SK-N-SH treated with all-trans-retinoic acid at 6 μM for 48 hours (cell line): ENCODE data around the gene CDC23.

Experiments used
- ATAC-seq: fragments of 200-7000 bp; cut with Tn5 transposase; 3 replicates; pipeline ENCODE4 v1.9.1; 2020; ENCODE audit warnings: mild to moderate bottlenecking, moderate library complexity
- ARNTL ChIP-seq: fragments of 450-650 bp; formaldehyde crosslinking; IDR thresholded peaks from 2 replicates; pipeline ENCODE4 v1.5.0; 2020; ENCODE audit warnings: low read depth, mild to moderate bottlenecking, moderate library complexity, borderline replicate concordance
- BACH2 ChIP-seq: fragments of 250-450 bp; sonication (Bioruptor Pico); IDR thresholded peaks from 2 replicates; pipeline ENCODE4 v1.9.0; 2021; ENCODE audit warnings: mild to moderate bottlenecking, borderline replicate concordance
- CSDC2 ChIP-seq: fragments of 250-450 bp; sonication (Bioruptor Pico); IDR thresholded peaks from 2 replicates; pipeline ENCODE4 v1.5.0; 2020; ENCODE audit warnings: mild to moderate bottlenecking, moderate library complexity
- ESRRG ChIP-seq: fragments of 250-450 bp; sonication (Bioruptor Pico); IDR thresholded peaks from 2 replicates; pipeline ENCODE4 v1.6.1; 2021; ENCODE audit warnings: mild to moderate bottlenecking
- GLIS3 ChIP-seq: fragments of 250-450 bp; sonication (Bioruptor Pico); IDR thresholded peaks from 2 replicates; pipeline ENCODE4 v1.5.0; 2020; ENCODE audit warnings: mild to moderate bottlenecking, moderate library complexity
- ISL1 ChIP-seq: fragments of 250-450 bp; sonication (Bioruptor Pico); IDR thresholded peaks from 2 replicates; pipeline ENCODE4 v2.1.2; 2022; ENCODE audit warnings: mild to moderate bottlenecking, moderate library complexity
- PPARA ChIP-seq: fragments of 250-450 bp; sonication (Bioruptor Pico); IDR thresholded peaks from 2 replicates; pipeline ENCODE4 v1.5.0; 2020; ENCODE audit warnings: mild to moderate bottlenecking, borderline replicate concordance
- RARB ChIP-seq: fragments of 250-450 bp; sonication (Bioruptor Pico); IDR thresholded peaks from 2 replicates; pipeline ENCODE4 v1.8.0; 2021; ENCODE audit warnings: mild to moderate bottlenecking, moderate library complexity
- TOX ChIP-seq: fragments of 250-450 bp; sonication (Bioruptor Pico); IDR thresholded peaks from 2 replicates; pipeline ENCODE4 v1.8.0; 2021; ENCODE audit warnings: mild to moderate bottlenecking, moderate library complexity, borderline replicate concordance
- ZC3H10 ChIP-seq: fragments of 250-450 bp; sonication (Bioruptor Pico); IDR thresholded peaks from 2 replicates; pipeline ENCODE4 v1.5.1; 2021; ENCODE audit warnings: mild to moderate bottlenecking, moderate library complexity
- ZFP3 ChIP-seq: fragments of 250-450 bp; sonication (Bioruptor Pico); IDR thresholded peaks from 2 replicates; pipeline ENCODE4 v1.5.0; 2020; ENCODE audit warnings: mild to moderate bottlenecking, moderate library complexity
- ZFP30 ChIP-seq: fragments of 450-650 bp; formaldehyde crosslinking; IDR thresholded peaks from 2 replicates; pipeline ENCODE4 v1.5.0; 2022; ENCODE audit warnings: mild to moderate bottlenecking, moderate library complexity
- ZNF565 ChIP-seq: fragments of 450-650 bp; formaldehyde crosslinking; conservative IDR thresholded peaks from 2 replicates; pipeline ENCODE4 v1.5.0; 2020; ENCODE audit warnings: low read depth, mild to moderate bottlenecking, moderate library complexity
- ZNF70 ChIP-seq: fragments of 450-650 bp; formaldehyde crosslinking; IDR thresholded peaks from 2 replicates; pipeline ENCODE4 v1.5.0; 2020; ENCODE audit warnings: mild to moderate bottlenecking, moderate library complexity
- ZNF8 ChIP-seq: fragments of 450-650 bp; formaldehyde crosslinking; IDR thresholded peaks from 2 replicates; pipeline ENCODE4 v1.5.0; 2020; ENCODE audit warnings: mild to moderate bottlenecking, moderate library complexity
- TF ChIP-seq, protein P1 (sequence below): fragments of 250-450 bp; sonication (Bioruptor Pico); IDR thresholded peaks from 2 replicates; pipeline ENCODE4 v1.5.1; 2021; ENCODE audit warnings: mild to moderate bottlenecking, moderate library complexity
- TF ChIP-seq, protein P2 (sequence below): fragments of 250-450 bp; sonication (Bioruptor Pico); IDR thresholded peaks from 2 replicates; pipeline ENCODE4 v1.8.0; 2020; ENCODE audit warnings: mild to moderate bottlenecking, moderate library complexity, borderline replicate concordance
- TF ChIP-seq, protein P3 (sequence below): fragments of 250-450 bp; sonication (Bioruptor Pico); IDR thresholded peaks from 2 replicates; pipeline ENCODE4 v1.5.1; 2020; ENCODE audit warnings: low read depth, mild to moderate bottlenecking, moderate library complexity
- TF ChIP-seq, protein P4 (sequence below): fragments of 250-450 bp; sonication (Bioruptor Pico); IDR thresholded peaks from 2 replicates; pipeline ENCODE4 v1.8.0; 2021; ENCODE audit warnings: low read depth, mild to moderate bottlenecking, moderate library complexity, borderline replicate concordance
- TF ChIP-seq, protein P5 (sequence below): fragments of 250-450 bp; sonication (Bioruptor Pico); IDR thresholded peaks from 2 replicates; pipeline ENCODE4 v1.5.0; 2020; ENCODE audit warnings: mild to moderate bottlenecking, moderate library complexity

The CDC23 gene

DNA sequence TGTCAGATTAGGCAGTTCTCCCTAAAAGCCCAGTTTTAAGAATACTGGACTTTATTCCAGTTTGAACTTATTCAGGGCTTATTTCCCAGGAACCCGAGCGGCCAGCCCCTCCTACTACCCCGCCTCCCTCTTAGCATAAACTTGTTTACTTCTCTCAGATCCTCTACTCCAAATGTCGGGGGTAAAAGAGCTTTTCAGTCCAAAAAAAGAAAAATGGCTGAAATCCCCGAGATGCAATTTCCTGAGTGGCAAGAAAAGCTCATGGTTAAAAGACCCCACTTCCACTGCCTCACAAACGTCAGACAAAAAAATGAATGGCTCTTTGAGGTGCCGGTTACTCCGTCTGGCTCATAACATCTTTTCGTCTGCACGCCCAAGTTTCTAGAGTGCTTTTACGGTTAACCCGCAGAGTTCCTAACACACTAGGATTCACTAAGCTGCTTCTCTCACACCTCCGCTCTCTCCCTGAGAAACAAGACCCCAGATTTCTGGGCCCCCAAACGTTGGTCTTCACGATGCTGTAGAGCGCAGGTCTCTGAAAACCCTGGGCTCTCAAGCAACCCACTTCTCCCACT, 35.1 kb downstream of the CDC23 start (continued):
- TF ChIP-seq, protein P1, sequence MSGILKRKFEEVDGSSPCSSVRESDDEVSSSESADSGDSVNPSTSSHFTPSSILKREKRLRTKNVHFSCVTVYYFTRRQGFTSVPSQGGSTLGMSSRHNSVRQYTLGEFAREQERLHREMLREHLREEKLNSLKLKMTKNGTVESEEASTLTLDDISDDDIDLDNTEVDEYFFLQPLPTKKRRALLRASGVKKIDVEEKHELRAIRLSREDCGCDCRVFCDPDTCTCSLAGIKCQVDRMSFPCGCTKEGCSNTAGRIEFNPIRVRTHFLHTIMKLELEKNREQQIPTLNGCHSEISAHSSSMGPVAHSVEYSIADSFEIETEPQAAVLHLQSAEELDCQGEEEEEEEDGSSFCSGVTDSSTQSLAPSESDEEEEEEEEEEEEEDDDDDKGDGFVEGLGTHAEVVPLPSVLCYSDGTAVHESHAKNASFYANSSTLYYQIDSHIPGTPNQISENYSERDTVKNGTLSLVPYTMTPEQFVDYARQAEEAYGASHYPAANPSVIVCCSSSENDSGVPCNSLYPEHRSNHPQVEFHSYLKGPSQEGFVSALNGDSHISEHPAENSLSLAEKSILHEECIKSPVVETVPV (CRISPR knock-in tag): no peak
- no peak for TF ChIP-seq CSDC2 (CRISPR knock-in tag)
- TF ChIP-seq, protein P2, sequence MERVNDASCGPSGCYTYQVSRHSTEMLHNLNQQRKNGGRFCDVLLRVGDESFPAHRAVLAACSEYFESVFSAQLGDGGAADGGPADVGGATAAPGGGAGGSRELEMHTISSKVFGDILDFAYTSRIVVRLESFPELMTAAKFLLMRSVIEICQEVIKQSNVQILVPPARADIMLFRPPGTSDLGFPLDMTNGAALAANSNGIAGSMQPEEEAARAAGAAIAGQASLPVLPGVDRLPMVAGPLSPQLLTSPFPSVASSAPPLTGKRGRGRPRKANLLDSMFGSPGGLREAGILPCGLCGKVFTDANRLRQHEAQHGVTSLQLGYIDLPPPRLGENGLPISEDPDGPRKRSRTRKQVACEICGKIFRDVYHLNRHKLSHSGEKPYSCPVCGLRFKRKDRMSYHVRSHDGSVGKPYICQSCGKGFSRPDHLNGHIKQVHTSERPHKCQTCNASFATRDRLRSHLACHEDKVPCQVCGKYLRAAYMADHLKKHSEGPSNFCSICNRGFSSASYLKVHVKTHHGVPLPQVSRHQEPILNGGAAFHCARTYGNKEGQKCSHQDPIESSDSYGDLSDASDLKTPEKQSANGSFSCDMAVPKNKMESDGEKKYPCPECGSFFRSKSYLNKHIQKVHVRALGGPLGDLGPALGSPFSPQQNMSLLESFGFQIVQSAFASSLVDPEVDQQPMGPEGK (CRISPR knock-in tag): no peak
- no peak for TF ChIP-seq ZNF565 (CRISPR knock-in tag)
- TF ChIP-seq ARNTL (CRISPR knock-in tag): no peak
- no peak for TF ChIP-seq ZNF70 (CRISPR knock-in tag)
- TF ChIP-seq RARB: no peak
- TF ChIP-seq, protein P3, sequence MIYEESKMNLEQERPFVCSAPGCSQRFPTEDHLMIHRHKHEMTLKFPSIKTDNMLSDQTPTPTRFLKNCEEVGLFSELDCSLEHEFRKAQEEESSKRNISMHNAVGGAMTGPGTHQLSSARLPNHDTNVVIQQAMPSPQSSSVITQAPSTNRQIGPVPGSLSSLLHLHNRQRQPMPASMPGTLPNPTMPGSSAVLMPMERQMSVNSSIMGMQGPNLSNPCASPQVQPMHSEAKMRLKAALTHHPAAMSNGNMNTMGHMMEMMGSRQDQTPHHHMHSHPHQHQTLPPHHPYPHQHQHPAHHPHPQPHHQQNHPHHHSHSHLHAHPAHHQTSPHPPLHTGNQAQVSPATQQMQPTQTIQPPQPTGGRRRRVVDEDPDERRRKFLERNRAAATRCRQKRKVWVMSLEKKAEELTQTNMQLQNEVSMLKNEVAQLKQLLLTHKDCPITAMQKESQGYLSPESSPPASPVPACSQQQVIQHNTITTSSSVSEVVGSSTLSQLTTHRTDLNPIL (CRISPR knock-in tag): no peak

DNA sequence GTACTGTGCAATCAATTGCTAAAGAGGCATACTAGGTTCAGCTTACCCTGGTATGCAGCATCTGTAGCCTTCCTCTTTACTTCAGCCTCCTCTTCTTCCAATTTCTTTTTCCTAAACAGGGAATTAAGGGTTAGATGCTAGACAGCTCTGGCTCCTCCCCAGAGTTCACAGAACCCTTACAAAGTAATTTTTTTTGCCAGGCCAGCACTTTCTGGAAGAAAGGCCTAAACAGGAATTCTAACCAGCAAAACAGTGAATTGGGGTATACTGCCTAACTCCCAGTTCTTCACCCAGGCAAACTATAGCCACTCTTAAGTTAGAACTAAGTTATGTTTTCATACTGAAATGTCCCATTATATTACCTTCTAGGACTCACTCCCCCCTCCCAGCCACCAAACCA, 42.8 kb downstream of the CDC23 start:
- ATAC-seq: no peak
- no peak for TF ChIP-seq ZFP3 (CRISPR knock-in tag)
- no peak for TF ChIP-seq BACH2 (CRISPR knock-in tag)
- no peak for TF ChIP-seq ESRRG (CRISPR knock-in tag)
- TF ChIP-seq, protein P3 (CRISPR knock-in tag): no peak
- no peak for TF ChIP-seq ISL1 (CRISPR knock-in tag)
- no peak for TF ChIP-seq RARB
- no peak for TF ChIP-seq ZC3H10 (CRISPR knock-in tag)
- TF ChIP-seq PPARA: no peak
- no peak for TF ChIP-seq ZNF8 (CRISPR knock-in tag)
- TF ChIP-seq ZNF565 (CRISPR knock-in tag): no peak
- TF ChIP-seq CSDC2 (CRISPR knock-in tag): no peak
- TF ChIP-seq, protein P2 (CRISPR knock-in tag): no peak
- no peak for TF ChIP-seq GLIS3 (CRISPR knock-in tag)

DNA sequence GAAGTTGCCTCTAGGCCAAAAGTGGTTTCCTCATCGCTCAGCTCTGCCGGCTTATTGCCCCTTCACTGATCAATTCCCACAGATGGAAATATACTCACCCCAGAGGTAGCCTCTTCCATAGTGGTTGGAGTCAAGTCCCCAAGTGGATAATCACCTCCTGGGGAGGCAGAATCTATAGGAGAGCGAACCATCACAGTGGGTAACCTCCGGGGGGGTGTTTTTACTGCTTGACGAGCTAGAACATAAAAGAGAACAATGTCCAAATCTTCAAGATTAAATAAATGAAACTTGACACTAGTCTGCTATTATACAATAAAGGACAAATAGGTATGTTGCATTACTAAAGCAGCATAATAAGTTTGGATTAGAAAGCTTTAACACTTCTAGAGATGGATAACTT, 44.0 kb downstream of the CDC23 start:
- no peak for ATAC-seq
- TF ChIP-seq, protein P4, sequence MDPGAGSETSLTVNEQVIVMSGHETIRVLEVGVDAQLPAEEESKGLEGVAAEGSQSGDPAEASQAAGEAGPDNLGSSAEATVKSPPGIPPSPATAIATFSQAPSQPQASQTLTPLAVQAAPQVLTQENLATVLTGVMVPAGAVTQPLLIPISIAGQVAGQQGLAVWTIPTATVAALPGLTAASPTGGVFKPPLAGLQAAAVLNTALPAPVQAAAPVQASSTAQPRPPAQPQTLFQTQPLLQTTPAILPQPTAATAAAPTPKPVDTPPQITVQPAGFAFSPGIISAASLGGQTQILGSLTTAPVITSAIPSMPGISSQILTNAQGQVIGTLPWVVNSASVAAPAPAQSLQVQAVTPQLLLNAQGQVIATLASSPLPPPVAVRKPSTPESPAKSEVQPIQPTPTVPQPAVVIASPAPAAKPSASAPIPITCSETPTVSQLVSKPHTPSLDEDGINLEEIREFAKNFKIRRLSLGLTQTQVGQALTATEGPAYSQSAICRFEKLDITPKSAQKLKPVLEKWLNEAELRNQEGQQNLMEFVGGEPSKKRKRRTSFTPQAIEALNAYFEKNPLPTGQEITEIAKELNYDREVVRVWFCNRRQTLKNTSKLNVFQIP: no peak
- TF ChIP-seq BACH2 (CRISPR knock-in tag) (no peak), PPARA (no peak), ZFP30 (CRISPR knock-in tag) (no peak), CSDC2 (CRISPR knock-in tag) (no peak), ZNF8 (CRISPR knock-in tag) (no peak), GLIS3 (CRISPR knock-in tag) (no peak), TOX (CRISPR knock-in tag) (no peak), ARNTL (CRISPR knock-in tag) (no peak)
- TF ChIP-seq, protein P1 (CRISPR knock-in tag): no peak
- TF ChIP-seq, protein P5, sequence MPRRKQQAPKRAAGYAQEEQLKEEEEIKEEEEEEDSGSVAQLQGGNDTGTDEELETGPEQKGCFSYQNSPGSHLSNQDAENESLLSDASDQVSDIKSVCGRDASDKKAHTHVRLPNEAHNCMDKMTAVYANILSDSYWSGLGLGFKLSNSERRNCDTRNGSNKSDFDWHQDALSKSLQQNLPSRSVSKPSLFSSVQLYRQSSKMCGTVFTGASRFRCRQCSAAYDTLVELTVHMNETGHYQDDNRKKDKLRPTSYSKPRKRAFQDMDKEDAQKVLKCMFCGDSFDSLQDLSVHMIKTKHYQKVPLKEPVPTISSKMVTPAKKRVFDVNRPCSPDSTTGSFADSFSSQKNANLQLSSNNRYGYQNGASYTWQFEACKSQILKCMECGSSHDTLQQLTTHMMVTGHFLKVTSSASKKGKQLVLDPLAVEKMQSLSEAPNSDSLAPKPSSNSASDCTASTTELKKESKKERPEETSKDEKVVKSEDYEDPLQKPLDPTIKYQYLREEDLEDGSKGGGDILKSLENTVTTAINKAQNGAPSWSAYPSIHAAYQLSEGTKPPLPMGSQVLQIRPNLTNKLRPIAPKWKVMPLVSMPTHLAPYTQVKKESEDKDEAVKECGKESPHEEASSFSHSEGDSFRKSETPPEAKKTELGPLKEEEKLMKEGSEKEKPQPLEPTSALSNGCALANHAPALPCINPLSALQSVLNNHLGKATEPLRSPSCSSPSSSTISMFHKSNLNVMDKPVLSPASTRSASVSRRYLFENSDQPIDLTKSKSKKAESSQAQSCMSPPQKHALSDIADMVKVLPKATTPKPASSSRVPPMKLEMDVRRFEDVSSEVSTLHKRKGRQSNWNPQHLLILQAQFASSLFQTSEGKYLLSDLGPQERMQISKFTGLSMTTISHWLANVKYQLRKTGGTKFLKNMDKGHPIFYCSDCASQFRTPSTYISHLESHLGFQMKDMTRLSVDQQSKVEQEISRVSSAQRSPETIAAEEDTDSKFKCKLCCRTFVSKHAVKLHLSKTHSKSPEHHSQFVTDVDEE (CRISPR knock-in tag): no peak
- TF ChIP-seq, protein P3 (CRISPR knock-in tag): no peak
